SW 1271 (cell line): ENCODE measurements around the gene SLC30A2.

Experiments
- DNase-seq, 2 experiments: peaks; one replicate each; lab custom pipeline; 2025; lab: John Stamatoyannopoulos, UW

Gene SLC30A2

GRCh38 chr1:26038904-26039303, 7.0 kb downstream of the SLC30A2 start:
- no peak for DNase-seq

GRCh38 chr1:26038477-26038876, 7.4 kb downstream of the SLC30A2 start:
- no peak for DNase-seq

- DNase-seq, result no peak
Observed at GRCh38 chr1:26037904-26038303, 8.0 kb downstream of the SLC30A2 start.

GRCh38 chr1:26036756-26037281, 9.1 kb downstream of the SLC30A2 start:
- no peak for DNase-seq

- DNase-seq, result peak in 1 of 2 experiments; percentile 54
Observed at GRCh38 chr1:26035959-26036755, 9.8 kb downstream of the SLC30A2 start.

- DNase-seq, result peak; percentile 54 to 78
Observed at GRCh38 chr1:26035203-26035958, 10.5 kb downstream of the SLC30A2 start.

- peak in 1 of 2 experiments; percentile 19 for DNase-seq
Observed at GRCh38 chr1:26034504-26035202, 11.3 kb downstream of the SLC30A2 start.

- no peak for DNase-seq
Observed at GRCh38 chr1:26032656-26033357, 13.1 kb downstream of the SLC30A2 start.

GRCh38 chr1:26031611-26032220, 14.2 kb downstream of the SLC30A2 start:
- no peak for DNase-seq

- no peak for DNase-seq
Observed at GRCh38 chr1:26031196-26031595, 14.7 kb downstream of the SLC30A2 start.

- DNase-seq, result no peak
Observed at GRCh38 chr1:26029864-26030481, 15.9 kb downstream of the SLC30A2 start.

- DNase-seq, result no peak
Observed at GRCh38 chr1:26029054-26029863, 16.7 kb downstream of the SLC30A2 start.

- DNase-seq, result no peak
Observed at GRCh38 chr1:26028490-26028980, 17.4 kb downstream of the SLC30A2 start.

GRCh38 chr1:26027716-26028489, 18.0 kb downstream of the SLC30A2 start:
- peak in 1 of 2 experiments; percentile 6 for DNase-seq

- DNase-seq, result no peak
Observed at GRCh38 chr1:26025517-26025916, 20.4 kb downstream of the SLC30A2 start.

- no peak for DNase-seq
Observed at GRCh38 chr1:26025060-26025459, 20.9 kb downstream of the SLC30A2 start.

GRCh38 chr1:26023826-26024225, 22.1 kb downstream of the SLC30A2 start:
- no peak for DNase-seq

GRCh38 chr1:26023009-26023408, 22.9 kb downstream of the SLC30A2 start:
- no peak for DNase-seq

- no peak for DNase-seq
Observed at GRCh38 chr1:26022404-26022779, 23.5 kb downstream of the SLC30A2 start.
